Ishikawa (cell line): ENCODE measurements around the gene RICTOR.

Experiments
- CEBPB ChIP-seq: IDR thresholded peaks from 2 replicates; pipeline ENCODE4 v1.6.1; 2012
- CREB1 ChIP-seq: IDR thresholded peaks from 2 replicates; pipeline ENCODE4 v1.6.1; 2012; ENCODE audit warnings: low read depth
- EGR1 ChIP-seq: IDR thresholded peaks from 2 replicates; pipeline ENCODE4 v1.6.1; 2012
- EP300 ChIP-seq: IDR thresholded peaks from 2 replicates; pipeline ENCODE4 v1.6.1; 2012; ENCODE audit warnings: borderline replicate concordance
- FOXM1 ChIP-seq: IDR thresholded peaks from 2 replicates; pipeline ENCODE4 v1.6.1; 2012; ENCODE audit warnings: low read depth, borderline replicate concordance
- NFIC ChIP-seq: IDR thresholded peaks from 2 replicates; pipeline ENCODE4 v1.6.1; 2012
- RAD21 ChIP-seq: IDR thresholded peaks from 2 replicates; pipeline ENCODE4 v1.6.1; 2012; ENCODE audit warnings: low read depth
- TAF1 ChIP-seq: IDR thresholded peaks from 2 replicates; pipeline ENCODE4 v1.6.1; 2012; ENCODE audit warnings: low read depth, mild to moderate bottlenecking
- TCF12 ChIP-seq: IDR thresholded peaks from 2 replicates; pipeline ENCODE4 v1.6.1; 2012; ENCODE audit warnings: low read depth
- TEAD4 ChIP-seq: IDR thresholded peaks from 2 replicates; pipeline ENCODE4 v1.6.1; 2012
- YY1 ChIP-seq: IDR thresholded peaks from 2 replicates; pipeline ENCODE4 v1.6.1; 2012; ENCODE audit warnings: low read depth
- ZBTB7A ChIP-seq: IDR thresholded peaks from 2 replicates; pipeline ENCODE4 v1.6.1; 2012; ENCODE audit warnings: low read depth
- TF ChIP-seq, protein P1 (sequence below): IDR thresholded peaks from 2 replicates; pipeline ENCODE4 v1.6.1; 2012
- TF ChIP-seq, protein P2 (sequence below): IDR thresholded peaks from 2 replicates; pipeline ENCODE4 v1.6.1; 2012; ENCODE audit warnings: low read depth, mild to moderate bottlenecking

DNA sequence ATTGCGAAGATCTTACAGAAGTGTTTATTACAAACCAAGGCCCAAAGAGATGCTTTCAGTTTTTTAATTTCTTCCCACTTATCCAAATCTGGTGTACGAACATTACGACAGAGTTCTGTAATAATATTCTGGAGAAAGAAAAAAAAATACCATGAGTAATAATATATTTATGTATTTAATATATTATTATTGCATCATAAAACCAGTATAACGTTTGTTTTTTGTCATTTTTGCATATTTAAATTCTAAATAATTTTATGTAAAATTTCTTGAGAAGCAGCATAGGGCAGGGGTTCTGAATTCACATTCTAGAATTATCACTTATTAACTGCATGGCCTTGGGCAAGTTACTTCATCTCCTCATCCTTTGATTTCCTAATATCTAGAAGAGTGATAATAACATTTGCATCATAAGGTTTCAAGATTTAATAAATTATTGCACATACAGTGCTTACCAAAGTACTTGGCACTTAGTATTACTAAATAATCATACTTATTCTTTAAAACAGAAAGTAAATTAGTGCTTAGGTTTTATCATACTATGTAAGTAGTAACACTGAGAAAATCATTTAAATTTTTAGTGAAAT lies 120.7 kb downstream of the RICTOR start:
- TF ChIP-seq, protein P1, sequence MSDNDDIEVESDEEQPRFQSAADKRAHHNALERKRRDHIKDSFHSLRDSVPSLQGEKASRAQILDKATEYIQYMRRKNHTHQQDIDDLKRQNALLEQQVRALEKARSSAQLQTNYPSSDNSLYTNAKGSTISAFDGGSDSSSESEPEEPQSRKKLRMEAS: no peak
- TF ChIP-seq ZBTB7A (no peak), TCF12 (no peak), RAD21 (no peak), EGR1 (no peak), TAF1 (no peak), NFIC (no peak), FOXM1 (no peak), YY1 (no peak), EP300 (no peak), TEAD4 (no peak), CREB1 (no peak), CEBPB (no peak)
- TF ChIP-seq, protein P2, sequence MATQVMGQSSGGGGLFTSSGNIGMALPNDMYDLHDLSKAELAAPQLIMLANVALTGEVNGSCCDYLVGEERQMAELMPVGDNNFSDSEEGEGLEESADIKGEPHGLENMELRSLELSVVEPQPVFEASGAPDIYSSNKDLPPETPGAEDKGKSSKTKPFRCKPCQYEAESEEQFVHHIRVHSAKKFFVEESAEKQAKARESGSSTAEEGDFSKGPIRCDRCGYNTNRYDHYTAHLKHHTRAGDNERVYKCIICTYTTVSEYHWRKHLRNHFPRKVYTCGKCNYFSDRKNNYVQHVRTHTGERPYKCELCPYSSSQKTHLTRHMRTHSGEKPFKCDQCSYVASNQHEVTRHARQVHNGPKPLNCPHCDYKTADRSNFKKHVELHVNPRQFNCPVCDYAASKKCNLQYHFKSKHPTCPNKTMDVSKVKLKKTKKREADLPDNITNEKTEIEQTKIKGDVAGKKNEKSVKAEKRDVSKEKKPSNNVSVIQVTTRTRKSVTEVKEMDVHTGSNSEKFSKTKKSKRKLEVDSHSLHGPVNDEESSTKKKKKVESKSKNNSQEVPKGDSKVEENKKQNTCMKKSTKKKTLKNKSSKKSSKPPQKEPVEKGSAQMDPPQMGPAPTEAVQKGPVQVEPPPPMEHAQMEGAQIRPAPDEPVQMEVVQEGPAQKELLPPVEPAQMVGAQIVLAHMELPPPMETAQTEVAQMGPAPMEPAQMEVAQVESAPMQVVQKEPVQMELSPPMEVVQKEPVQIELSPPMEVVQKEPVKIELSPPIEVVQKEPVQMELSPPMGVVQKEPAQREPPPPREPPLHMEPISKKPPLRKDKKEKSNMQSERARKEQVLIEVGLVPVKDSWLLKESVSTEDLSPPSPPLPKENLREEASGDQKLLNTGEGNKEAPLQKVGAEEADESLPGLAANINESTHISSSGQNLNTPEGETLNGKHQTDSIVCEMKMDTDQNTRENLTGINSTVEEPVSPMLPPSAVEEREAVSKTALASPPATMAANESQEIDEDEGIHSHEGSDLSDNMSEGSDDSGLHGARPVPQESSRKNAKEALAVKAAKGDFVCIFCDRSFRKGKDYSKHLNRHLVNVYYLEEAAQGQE: no peak
